DOHH2 (cell line): ENCODE measurements around the gene OTC.

Source experiments
- CTCF ChIP-seq: fragments of 200-600 bp; sonication (generic); IDR thresholded peaks from one replicate; pipeline ENCODE4 v1.5.1; 2014; ENCODE audit warnings: antibody characterized with exemption, mild to moderate bottlenecking, low read depth, low read length; ENCODE audit not compliant: poor library complexity, severe bottlenecking
- EZH2phosphoT487 ChIP-seq: fragments of 200-600 bp; sonication (generic); IDR thresholded peaks from 2 replicates; pipeline ENCODE4 v1.6.1; 2017; ENCODE audit warnings: borderline replicate concordance, mild to moderate bottlenecking, antibody characterized with exemption, low read length, moderate library complexity, mixed read lengths

- TF ChIP-seq CTCF (no peak), EZH2phosphoT487 (no peak)
Measured at GRCh38 chrX:38342853-38343778, 9.3 kb upstream of the OTC start.
